ENCODE results near the gene MRPL49. TPM values are rescaled to one million over a fixed set of nuclear protein-coding genes. Genes with fewer than 3 reads are reported as not detected.

MRPL49 gene
- total and polyA plus RNA-seq, 2 experiments from 2014 or later, result 27.7 to 61.9 TPM

DNA sequence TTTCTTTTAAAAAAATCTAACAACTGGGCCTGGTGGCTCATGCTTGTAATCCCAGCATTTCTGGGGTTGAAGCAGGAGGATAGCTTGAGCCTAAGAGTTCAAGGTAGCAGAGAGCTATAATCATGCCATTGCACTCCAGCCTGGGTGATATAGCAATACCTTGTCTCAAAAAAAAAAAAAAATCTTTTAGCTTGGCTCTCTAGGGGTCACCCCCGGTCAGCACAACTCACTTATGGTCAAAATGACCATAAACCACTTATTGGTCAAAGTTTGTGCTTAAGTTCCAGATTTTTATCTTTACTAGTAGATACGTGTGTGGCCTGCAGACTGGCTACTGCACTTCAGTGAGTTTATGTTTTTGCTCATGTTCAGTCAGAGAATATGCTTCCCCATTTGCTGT, 41.6 kb downstream of the MRPL49 start:
- H3K9me3 Mint-ChIP-seq, result no peaks in the 10 kb centered on the region
- peaks cover 3% of the 10 kb centered on the region for H3K27me3 Mint-ChIP-seq (ENCODE audit: insufficient read depth, low read depth, poor library complexity)
- Histone ChIP-seq H3K27ac (ENCODE audit: low read depth) (no peak overlapping the region), H3F3A (replicated peaks; ENCODE audit: low read depth) (no peaks in the 10 kb centered on the region), H4K20me1 (replicated peaks; ENCODE audit: insufficient read depth) (no peaks in the 10 kb centered on the region), H2AFZ (no peak overlapping the region), H3K9me2 (ENCODE audit: insufficient read depth) (no peaks in the 10 kb centered on the region), H3K79me2 (replicated peaks; ENCODE audit: insufficient read depth) (no peaks in the 10 kb centered on the region), H3K4me2 (no peak overlapping the region), H3K36me3 (ENCODE audit: insufficient read depth) (no peaks in the 10 kb centered on the region), H3K4me1 (ENCODE audit: insufficient read depth) (peaks cover 4% of the 10 kb centered on the region), H3K27me3 (ENCODE audit: insufficient read depth) (no peaks in the 10 kb centered on the region), H3K4me3 (no peak overlapping the region)
- TF ChIP-seq CTCF (conservative IDR thresholded peaks at IDR 0.05; ENCODE audit: low read depth in 2 of 2) (no peak), EZH2phosphoT487 (IDR thresholded peaks at IDR 0.05; ENCODE audit: unreplicated experiment) (no peak), JUNB (IDR thresholded peaks at IDR 0.05; ENCODE audit: unreplicated experiment) (no peak), EZH2 (IDR thresholded peaks at IDR 0.05; ENCODE audit: low read depth, unreplicated experiment) (no peak), ZNF331 (CRISPR knock-in tag; IDR thresholded peaks at IDR 0.05; ENCODE audit: low read depth) (no peak), ZNF114 (CRISPR knock-in tag; IDR thresholded peaks at IDR 0.05) (no peak), CREB1 (CRISPR knock-in tag; IDR thresholded peaks at IDR 0.05; ENCODE audit: low read depth) (no peak), STAT1 (IDR thresholded peaks at IDR 0.05; ENCODE audit: unreplicated experiment) (no peak), NANOG (IDR thresholded peaks at IDR 0.05; ENCODE audit: borderline replicate concordance) (no peak), POLR2AphosphoS5 (IDR thresholded peaks at IDR 0.05; ENCODE audit: low read depth) (no peak)
- TF ChIP-seq, protein P1, sequence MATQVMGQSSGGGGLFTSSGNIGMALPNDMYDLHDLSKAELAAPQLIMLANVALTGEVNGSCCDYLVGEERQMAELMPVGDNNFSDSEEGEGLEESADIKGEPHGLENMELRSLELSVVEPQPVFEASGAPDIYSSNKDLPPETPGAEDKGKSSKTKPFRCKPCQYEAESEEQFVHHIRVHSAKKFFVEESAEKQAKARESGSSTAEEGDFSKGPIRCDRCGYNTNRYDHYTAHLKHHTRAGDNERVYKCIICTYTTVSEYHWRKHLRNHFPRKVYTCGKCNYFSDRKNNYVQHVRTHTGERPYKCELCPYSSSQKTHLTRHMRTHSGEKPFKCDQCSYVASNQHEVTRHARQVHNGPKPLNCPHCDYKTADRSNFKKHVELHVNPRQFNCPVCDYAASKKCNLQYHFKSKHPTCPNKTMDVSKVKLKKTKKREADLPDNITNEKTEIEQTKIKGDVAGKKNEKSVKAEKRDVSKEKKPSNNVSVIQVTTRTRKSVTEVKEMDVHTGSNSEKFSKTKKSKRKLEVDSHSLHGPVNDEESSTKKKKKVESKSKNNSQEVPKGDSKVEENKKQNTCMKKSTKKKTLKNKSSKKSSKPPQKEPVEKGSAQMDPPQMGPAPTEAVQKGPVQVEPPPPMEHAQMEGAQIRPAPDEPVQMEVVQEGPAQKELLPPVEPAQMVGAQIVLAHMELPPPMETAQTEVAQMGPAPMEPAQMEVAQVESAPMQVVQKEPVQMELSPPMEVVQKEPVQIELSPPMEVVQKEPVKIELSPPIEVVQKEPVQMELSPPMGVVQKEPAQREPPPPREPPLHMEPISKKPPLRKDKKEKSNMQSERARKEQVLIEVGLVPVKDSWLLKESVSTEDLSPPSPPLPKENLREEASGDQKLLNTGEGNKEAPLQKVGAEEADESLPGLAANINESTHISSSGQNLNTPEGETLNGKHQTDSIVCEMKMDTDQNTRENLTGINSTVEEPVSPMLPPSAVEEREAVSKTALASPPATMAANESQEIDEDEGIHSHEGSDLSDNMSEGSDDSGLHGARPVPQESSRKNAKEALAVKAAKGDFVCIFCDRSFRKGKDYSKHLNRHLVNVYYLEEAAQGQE (IDR thresholded peaks at IDR 0.05; ENCODE audit: unreplicated experiment), result no peak
- TF ChIP-seq, protein P2, sequence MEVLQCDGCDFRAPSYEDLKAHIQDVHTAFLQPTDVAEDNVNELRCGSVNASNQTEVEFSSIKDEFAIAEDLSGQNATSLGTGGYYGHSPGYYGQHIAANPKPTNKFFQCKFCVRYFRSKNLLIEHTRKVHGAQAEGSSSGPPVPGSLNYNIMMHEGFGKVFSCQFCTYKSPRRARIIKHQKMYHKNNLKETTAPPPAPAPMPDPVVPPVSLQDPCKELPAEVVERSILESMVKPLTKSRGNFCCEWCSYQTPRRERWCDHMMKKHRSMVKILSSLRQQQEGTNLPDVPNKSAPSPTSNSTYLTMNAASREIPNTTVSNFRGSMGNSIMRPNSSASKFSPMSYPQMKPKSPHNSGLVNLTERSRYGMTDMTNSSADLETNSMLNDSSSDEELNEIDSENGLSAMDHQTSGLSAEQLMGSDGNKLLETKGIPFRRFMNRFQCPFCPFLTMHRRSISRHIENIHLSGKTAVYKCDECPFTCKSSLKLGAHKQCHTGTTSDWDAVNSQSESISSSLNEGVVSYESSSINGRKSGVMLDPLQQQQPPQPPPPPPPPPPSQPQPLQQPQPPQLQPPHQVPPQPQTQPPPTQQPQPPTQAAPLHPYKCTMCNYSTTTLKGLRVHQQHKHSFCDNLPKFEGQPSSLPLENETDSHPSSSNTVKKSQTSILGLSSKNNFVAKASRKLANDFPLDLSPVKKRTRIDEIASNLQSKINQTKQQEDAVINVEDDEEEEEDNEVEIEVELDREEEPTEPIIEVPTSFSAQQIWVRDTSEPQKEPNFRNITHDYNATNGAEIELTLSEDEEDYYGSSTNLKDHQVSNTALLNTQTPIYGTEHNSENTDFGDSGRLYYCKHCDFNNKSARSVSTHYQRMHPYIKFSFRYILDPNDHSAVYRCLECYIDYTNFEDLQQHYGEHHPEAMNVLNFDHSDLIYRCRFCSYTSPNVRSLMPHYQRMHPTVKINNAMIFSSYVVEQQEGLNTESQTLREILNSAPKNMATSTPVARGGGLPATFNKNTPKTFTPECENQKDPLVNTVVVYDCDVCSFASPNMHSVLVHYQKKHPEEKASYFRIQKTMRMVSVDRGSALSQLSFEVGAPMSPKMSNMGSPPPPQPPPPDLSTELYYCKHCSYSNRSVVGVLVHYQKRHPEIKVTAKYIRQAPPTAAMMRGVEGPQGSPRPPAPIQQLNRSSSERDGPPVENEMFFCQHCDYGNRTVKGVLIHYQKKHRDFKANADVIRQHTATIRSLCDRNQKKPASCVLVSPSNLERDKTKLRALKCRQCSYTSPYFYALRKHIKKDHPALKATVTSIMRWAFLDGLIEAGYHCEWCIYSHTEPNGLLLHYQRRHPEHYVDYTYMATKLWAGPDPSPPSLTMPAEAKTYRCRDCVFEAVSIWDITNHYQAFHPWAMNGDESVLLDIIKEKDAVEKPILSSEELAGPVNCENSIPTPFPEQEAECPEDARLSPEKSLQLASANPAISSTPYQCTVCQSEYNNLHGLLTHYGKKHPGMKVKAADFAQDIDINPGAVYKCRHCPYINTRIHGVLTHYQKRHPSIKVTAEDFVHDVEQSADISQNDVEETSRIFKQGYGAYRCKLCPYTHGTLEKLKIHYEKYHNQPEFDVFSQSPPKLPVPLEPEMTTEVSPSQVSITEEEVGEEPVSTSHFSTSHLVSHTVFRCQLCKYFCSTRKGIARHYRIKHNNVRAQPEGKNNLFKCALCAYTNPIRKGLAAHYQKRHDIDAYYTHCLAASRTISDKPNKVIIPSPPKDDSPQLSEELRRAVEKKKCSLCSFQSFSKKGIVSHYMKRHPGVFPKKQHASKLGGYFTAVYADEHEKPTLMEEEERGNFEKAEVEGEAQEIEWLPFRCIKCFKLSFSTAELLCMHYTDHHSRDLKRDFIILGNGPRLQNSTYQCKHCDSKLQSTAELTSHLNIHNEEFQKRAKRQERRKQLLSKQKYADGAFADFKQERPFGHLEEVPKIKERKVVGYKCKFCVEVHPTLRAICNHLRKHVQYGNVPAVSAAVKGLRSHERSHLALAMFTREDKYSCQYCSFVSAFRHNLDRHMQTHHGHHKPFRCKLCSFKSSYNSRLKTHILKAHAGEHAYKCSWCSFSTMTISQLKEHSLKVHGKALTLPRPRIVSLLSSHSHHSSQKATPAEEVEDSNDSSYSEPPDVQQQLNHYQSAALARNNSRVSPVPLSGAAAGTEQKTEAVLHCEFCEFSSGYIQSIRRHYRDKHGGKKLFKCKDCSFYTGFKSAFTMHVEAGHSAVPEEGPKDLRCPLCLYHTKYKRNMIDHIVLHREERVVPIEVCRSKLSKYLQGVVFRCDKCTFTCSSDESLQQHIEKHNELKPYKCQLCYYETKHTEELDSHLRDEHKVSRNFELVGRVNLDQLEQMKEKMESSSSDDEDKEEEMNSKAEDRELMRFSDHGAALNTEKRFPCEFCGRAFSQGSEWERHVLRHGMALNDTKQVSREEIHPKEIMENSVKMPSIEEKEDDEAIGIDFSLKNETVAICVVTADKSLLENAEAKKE (CRISPR knock-in tag; IDR thresholded peaks at IDR 0.05), result no peak
- TF ChIP-seq, protein P3, sequence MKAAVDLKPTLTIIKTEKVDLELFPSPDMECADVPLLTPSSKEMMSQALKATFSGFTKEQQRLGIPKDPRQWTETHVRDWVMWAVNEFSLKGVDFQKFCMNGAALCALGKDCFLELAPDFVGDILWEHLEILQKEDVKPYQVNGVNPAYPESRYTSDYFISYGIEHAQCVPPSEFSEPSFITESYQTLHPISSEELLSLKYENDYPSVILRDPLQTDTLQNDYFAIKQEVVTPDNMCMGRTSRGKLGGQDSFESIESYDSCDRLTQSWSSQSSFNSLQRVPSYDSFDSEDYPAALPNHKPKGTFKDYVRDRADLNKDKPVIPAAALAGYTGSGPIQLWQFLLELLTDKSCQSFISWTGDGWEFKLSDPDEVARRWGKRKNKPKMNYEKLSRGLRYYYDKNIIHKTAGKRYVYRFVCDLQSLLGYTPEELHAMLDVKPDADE (IDR thresholded peaks at IDR 0.05), result no peak
- H3K36me3 Mint-ChIP-seq (ENCODE audit: low read depth), result no peaks in the 10 kb centered on the region
- ATAC-seq, result no peak
- H3K4me3 Mint-ChIP-seq, result no peak overlapping the region
- no peak for DNase-seq (ENCODE audit: low spot score)
- H3K27ac Mint-ChIP-seq, result no peak overlapping the region
- peaks cover 9% of the 10 kb centered on the region for H3K4me1 Mint-ChIP-seq
